22Rv1 (cell line): ENCODE measurements around the gene CLHC1.

ENCODE experiments used
- CTCF ChIP-seq: fragments of 450-650 bp; IDR thresholded peaks from 2 replicates; pipeline ENCODE4 v1.5.1; 2017; ENCODE audit warnings: mild to moderate bottlenecking
- ZFX ChIP-seq: fragments of 450-650 bp; IDR thresholded peaks from 2 replicates; pipeline ENCODE4 v1.6.1; 2017; ENCODE audit warnings: antibody characterized with exemption, borderline replicate concordance

GRCh38 chr2:55156984-55157383 is 75.1 kb downstream of the CLHC1 start:
- no peak for TF ChIP-seq CTCF
- no peak for TF ChIP-seq ZFX
